OCI-LY1 (cell line): ENCODE data around the gene TBC1D5.
A peak's percentile ranks its signal among the peaks of the same experiment; 100 is the strongest.

Source experiments
- H2AFZ ChIP-seq: fragments of 200-600 bp; sonication (generic), shearing (Covaris generic); 2 replicates; pipeline ENCODE4 v1.6.0; 2014; ENCODE audit warnings: antibody characterized with exemption, mild to moderate bottlenecking, low read length
- H3F3A ChIP-seq: fragments of 200-600 bp; sonication (generic), shearing (Covaris generic); 2 replicates; pipeline ENCODE4 v1.6.0; 2014; ENCODE audit warnings: mild to moderate bottlenecking, antibody characterized with exemption, low read length, moderate library complexity; ENCODE audit not compliant: insufficient read depth
- H3K27ac ChIP-seq: fragments of 200-600 bp; sonication (generic); 2 replicates; pipeline ENCODE4 v1.5.1; 2014; ENCODE audit warnings: low read length, mixed run types, mild to moderate bottlenecking, low read depth; ENCODE audit not compliant: poor library complexity, severe bottlenecking
- H3K27me3 ChIP-seq: fragments of 200-600 bp; sonication (generic); 2 replicates; pipeline ENCODE4 v1.6.0; 2014; ENCODE audit warnings: antibody characterized with exemption, mild to moderate bottlenecking, low read length, moderate library complexity; ENCODE audit not compliant: insufficient read depth
- H3K36me3 ChIP-seq: fragments of 200-600 bp; sonication (generic); 2 replicates; pipeline ENCODE4 v1.6.1; 2014; ENCODE audit warnings: mild to moderate bottlenecking, antibody characterized with exemption, low read length, moderate library complexity, mixed read lengths; ENCODE audit not compliant: insufficient read depth
- H3K4me1 ChIP-seq: fragments of 200-600 bp; sonication (generic); 2 replicates; pipeline ENCODE4 v1.5.1; 2014; ENCODE audit warnings: mild to moderate bottlenecking, low read length, moderate library complexity; ENCODE audit not compliant: insufficient read depth, severe bottlenecking
- H3K4me2 ChIP-seq: fragments of 200-600 bp; sonication (generic), shearing (Covaris generic); 2 replicates; pipeline ENCODE4 v1.6.1; 2014; ENCODE audit warnings: low read length
- H3K4me3 ChIP-seq: fragments of 200-600 bp; sonication (generic); 2 replicates; pipeline ENCODE4 v1.5.1; 2014; ENCODE audit warnings: low read length, low read depth, mild to moderate bottlenecking, mixed read lengths; ENCODE audit not compliant: poor library complexity, severe bottlenecking
- H3K79me2 ChIP-seq: fragments of 200-600 bp; shearing (Covaris generic); 2 replicates; pipeline ENCODE4 v1.6.1; 2016; ENCODE audit warnings: mixed run types, low read length, mixed read lengths; ENCODE audit not compliant: insufficient read depth
- H3K9ac ChIP-seq: fragments of 200-600 bp; sonication (generic), shearing (Covaris generic); 2 replicates; pipeline ENCODE4 v1.6.1; 2014; ENCODE audit warnings: mild to moderate bottlenecking, low read length, mixed read lengths
- H3K9me2 ChIP-seq: fragments of 200-600 bp; sonication (generic), shearing (Covaris generic); 2 replicates; pipeline ENCODE4 v1.6.1; 2014; ENCODE audit warnings: low read depth, mild to moderate bottlenecking, low read length, mixed read lengths
- H3K9me3 ChIP-seq: fragments of 200-600 bp; shearing (Covaris generic); 2 replicates; pipeline ENCODE4 v1.6.1; 2014; ENCODE audit warnings: low read length, mixed read lengths
- H4K20me1 ChIP-seq: fragments of 200-600 bp; sonication (generic), shearing (Covaris generic); 2 replicates; pipeline ENCODE4 v1.6.0; 2016; ENCODE audit warnings: mild to moderate bottlenecking, low read length; ENCODE audit not compliant: insufficient read depth
- EZH2 ChIP-seq: fragments of 200-600 bp; sonication (generic), shearing (Covaris generic); IDR thresholded peaks from 2 replicates; pipeline ENCODE4 v1.8.0; 2017; ENCODE audit warnings: borderline replicate concordance, mixed run types, mild to moderate bottlenecking, antibody characterized with exemption, low read length, moderate library complexity, mixed read lengths
- TF ChIP-seq, protein P1 (sequence below): fragments of 200-600 bp; sonication (generic), shearing (Covaris generic); IDR thresholded peaks from 2 replicates; pipeline ENCODE4 v1.5.1; 2017; ENCODE audit warnings: mild to moderate bottlenecking, antibody characterized with exemption, low read length, moderate library complexity, mixed read lengths

TBC1D5 gene

DNA sequence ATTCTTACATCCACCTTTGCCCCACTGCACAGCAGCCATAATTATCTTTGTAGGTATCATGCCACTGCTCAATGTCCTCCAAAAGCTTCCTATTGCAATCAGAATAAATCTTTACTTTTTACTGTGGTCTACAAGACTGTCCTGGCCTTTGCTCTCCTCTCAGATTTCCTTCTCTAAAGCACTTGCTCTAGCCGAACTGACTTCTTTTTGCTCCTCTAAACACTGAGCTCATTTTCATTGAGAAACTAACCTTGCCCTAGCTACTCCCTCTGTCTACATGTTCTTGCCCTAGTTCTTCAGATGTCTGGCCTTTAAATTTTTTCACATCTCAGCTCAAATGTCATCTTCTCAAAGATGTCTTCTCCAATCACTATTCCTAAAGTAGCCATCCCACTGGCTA lies 342.8 kb downstream of the TBC1D5 start:
- H3K9ac ChIP-seq = no peak overlapping the region
- H3F3A ChIP-seq = no peaks in the 10 kb centered on the region
- H4K20me1 ChIP-seq = no peaks in the 10 kb centered on the region
- H3K79me2 ChIP-seq = no peaks in the 10 kb centered on the region
- peak overlapping the region; percentile 70 for H3K27ac ChIP-seq
- H3K9me3 ChIP-seq = no peaks in the 10 kb centered on the region
- no peaks in the 10 kb centered on the region for H3K27me3 ChIP-seq
- H3K36me3 ChIP-seq = peaks cover 5% of the 10 kb centered on the region; the same call in 1 of the 2 replicates
- H3K4me1 ChIP-seq = peaks cover 13% of the 10 kb centered on the region
- H3K9me2 ChIP-seq = no peaks in the 10 kb centered on the region; the same call in 1 of the 2 replicates
- peak overlapping the region; percentile 28; the same call in 1 of the 2 replicates for H3K4me2 ChIP-seq
- no peak for TF ChIP-seq EZH2
- TF ChIP-seq, protein P1, sequence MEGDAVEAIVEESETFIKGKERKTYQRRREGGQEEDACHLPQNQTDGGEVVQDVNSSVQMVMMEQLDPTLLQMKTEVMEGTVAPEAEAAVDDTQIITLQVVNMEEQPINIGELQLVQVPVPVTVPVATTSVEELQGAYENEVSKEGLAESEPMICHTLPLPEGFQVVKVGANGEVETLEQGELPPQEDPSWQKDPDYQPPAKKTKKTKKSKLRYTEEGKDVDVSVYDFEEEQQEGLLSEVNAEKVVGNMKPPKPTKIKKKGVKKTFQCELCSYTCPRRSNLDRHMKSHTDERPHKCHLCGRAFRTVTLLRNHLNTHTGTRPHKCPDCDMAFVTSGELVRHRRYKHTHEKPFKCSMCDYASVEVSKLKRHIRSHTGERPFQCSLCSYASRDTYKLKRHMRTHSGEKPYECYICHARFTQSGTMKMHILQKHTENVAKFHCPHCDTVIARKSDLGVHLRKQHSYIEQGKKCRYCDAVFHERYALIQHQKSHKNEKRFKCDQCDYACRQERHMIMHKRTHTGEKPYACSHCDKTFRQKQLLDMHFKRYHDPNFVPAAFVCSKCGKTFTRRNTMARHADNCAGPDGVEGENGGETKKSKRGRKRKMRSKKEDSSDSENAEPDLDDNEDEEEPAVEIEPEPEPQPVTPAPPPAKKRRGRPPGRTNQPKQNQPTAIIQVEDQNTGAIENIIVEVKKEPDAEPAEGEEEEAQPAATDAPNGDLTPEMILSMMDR = no peak
- no peak overlapping the region for H3K4me3 ChIP-seq
- no peak overlapping the region for H2AFZ ChIP-seq

DNA sequence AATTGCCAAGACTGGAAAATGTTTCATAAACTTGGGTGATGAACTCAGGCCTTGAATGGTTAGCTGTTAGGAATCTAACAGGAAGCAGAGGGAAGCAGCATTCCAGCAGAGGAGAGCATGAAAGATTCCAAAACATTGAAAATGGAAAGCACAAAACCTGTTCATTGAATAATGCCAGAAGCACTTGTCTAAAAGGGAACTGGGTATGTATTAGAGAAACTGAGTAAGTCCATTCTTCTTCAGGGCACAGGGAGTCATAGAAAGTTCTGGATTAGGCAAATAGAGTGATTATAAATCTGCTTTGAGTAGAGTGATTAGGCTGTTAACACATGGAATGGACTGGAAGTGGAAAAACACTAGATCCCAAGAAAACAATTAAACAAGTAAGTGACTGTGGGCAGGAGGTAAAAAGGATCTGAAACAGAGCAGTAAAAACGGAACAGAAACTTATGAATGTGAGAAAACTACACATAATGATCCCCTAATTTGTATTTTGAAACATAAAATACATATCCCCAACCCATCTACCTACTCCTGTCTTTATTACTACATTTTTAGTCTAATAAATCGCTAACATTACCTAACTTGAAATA lies 343.4 kb downstream of the TBC1D5 start:
- Histone ChIP-seq H3K36me3 (peaks cover under 1% of the 10 kb centered on the region; the same call in 1 of the 2 replicates), H3K27me3 (no peaks in the 10 kb centered on the region), H3K4me1 (peaks cover 13% of the 10 kb centered on the region), H3F3A (no peaks in the 10 kb centered on the region), H3K27ac (peak overlapping the region; percentile 70), H2AFZ (no peak overlapping the region), H4K20me1 (no peaks in the 10 kb centered on the region), H3K9ac (no peak overlapping the region), H3K79me2 (no peaks in the 10 kb centered on the region), H3K9me2 (no peaks in the 10 kb centered on the region; the same call in 1 of the 2 replicates), H3K4me2 (peak overlapping the region; percentile 28; the same call in 1 of the 2 replicates), H3K4me3 (no peak overlapping the region), H3K9me3 (no peaks in the 10 kb centered on the region)
- no peak for TF ChIP-seq EZH2
- TF ChIP-seq, protein P1 = no peak

DNA sequence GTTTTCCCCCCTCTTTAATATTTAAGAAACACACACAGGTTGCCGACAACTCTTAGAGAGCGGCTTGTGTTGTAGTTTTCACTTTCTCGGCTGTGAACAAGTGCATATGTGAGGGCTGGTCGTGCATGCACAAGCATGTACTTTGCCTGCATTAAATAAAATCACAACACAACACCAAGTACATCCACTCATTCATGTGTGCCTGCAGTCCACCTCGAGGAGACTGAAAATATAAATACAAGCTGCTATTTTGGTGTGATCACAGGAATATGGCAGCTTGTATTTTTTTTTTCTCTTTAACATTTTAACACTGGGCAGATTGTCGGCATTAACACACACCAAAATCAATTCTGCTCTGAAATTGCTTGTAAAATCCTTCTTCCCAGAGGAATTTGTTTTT lies 346.4 kb downstream of the TBC1D5 start:
- no peak for TF ChIP-seq EZH2
- TF ChIP-seq, protein P1 = no peak
- Histone ChIP-seq H3K27ac (no peak overlapping the region), H3K9me2 (no peaks in the 10 kb centered on the region; the same call in 1 of the 2 replicates), H3K36me3 (no peaks in the 10 kb centered on the region; the same call in 1 of the 2 replicates), H3K4me3 (no peak overlapping the region), H3K4me2 (no peak overlapping the region), H2AFZ (no peak overlapping the region), H3F3A (no peaks in the 10 kb centered on the region), H3K4me1 (peaks cover 13% of the 10 kb centered on the region), H4K20me1 (no peaks in the 10 kb centered on the region), H3K9me3 (no peaks in the 10 kb centered on the region), H3K79me2 (no peaks in the 10 kb centered on the region), H3K27me3 (no peaks in the 10 kb centered on the region), H3K9ac (no peak overlapping the region)
